ENCODE measurements around the gene TLNRD1. TPM values are rescaled to one million over a fixed set of nuclear protein-coding genes. Genes with fewer than 3 reads are reported as not detected.

TLNRD1 gene
- total and polyA plus RNA-seq, 7 donors, result 0.65 to 5.1 (median 2.6) TPM

DNA sequence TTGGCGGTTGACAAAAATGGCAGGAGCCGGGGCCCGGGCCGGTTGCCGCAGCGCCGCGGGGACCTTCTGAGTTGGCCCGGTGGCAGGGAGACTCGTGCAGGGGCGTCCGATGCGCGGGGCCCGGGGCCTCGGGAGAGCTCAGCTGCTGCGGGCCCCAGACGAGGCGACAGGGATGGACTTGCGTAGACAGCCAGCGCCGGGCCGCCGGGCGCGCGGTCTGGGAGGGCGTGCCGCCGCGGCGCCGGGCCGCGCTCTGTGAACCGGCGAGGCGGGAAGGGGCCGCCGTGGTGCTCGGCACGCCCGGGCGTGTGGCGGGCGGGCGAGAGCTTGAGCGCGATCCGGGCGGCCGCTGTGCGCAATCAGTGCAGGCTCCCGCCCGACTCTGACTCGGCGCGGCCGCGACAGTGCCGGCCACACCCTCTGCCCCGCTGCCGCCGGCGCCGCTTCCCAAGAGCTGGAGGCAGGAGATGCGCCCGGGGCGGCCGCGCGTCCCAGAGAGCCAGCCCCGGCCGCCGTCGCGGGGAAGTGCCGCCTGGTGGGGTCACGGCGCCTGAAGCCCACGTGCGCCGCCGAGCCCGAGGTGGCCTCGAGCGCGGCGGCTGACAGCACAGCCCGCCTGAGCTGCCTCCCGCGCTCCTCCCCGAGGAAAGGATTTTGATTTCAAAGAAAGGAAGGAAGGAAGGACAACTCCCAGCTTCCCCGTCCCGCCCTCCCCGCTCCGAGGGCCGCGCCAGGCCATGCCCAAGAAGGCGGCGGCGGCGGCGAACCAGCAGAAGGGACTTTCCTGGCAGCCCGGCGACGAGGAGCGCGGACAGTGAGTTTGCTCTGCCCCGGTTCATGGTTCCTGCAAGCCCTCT is 657 bp downstream of the TLNRD1 start:
- Histone ChIP-seq H3K4me1 (peaks cover 3% of the 10 kb centered on the region), H3K4me3 (peak overlapping the region; percentile 84), H3K36me3 (ENCODE audit: insufficient read depth in 1 of 2, low read depth in 1 of 2) (no peaks in the 10 kb centered on the region), H3K27ac (peak overlapping the region; percentile 80), H3K27me3 (ENCODE audit: insufficient read depth in 3 of 3, low read length in 2 of 3) (peaks cover 0 to 55% (median 13%) of the 10 kb centered on the region in 3 donors), H3K9me3 (no peaks in the 10 kb centered on the region)
- intact Hi-C loops (cut with DNase I), result loop anchor here in 1 of 2 donors (5.0 kb wide), 1 partner anchor 106 kb away; no protein-coding TSS in a partner anchor
- ATAC-seq (peak; percentile 50 to 72 (median 66)), DNase-seq (peak; percentile 62 to 75)
- TF ChIP-seq, protein P1, sequence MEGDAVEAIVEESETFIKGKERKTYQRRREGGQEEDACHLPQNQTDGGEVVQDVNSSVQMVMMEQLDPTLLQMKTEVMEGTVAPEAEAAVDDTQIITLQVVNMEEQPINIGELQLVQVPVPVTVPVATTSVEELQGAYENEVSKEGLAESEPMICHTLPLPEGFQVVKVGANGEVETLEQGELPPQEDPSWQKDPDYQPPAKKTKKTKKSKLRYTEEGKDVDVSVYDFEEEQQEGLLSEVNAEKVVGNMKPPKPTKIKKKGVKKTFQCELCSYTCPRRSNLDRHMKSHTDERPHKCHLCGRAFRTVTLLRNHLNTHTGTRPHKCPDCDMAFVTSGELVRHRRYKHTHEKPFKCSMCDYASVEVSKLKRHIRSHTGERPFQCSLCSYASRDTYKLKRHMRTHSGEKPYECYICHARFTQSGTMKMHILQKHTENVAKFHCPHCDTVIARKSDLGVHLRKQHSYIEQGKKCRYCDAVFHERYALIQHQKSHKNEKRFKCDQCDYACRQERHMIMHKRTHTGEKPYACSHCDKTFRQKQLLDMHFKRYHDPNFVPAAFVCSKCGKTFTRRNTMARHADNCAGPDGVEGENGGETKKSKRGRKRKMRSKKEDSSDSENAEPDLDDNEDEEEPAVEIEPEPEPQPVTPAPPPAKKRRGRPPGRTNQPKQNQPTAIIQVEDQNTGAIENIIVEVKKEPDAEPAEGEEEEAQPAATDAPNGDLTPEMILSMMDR (IDR thresholded peaks at IDR 0.05), result no peak
- 0% methylated on average over 53 to 110 of the region's 110 CpGs for WGBS, 3 donors

DNA sequence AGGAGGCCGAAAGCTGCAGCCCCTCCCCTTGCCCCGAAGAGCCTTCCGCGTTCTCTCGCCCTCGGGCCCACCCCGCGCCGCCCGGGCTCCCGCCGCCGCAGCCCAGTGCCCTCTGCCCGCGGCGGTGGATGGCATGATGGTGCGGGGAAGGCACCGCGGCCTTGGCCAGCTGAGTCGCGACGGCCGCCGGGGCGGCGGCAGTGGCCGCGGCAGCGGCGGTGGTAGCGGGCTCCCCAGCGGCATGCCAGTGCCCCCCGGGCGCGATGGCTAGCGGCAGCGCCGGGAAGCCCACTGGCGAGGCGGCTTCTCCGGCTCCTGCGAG is 1.2 kb downstream of the TLNRD1 start:
- TF ChIP-seq, protein P1 (IDR thresholded peaks at IDR 0.05), result no peak
- WGBS, 3 donors, result 1 to 3% (median 2%) methylated on average over 29 to 42 of the region's 42 CpGs
- Histone ChIP-seq H3K9me3 (no peaks in the 10 kb centered on the region), H3K27ac (peak overlapping the region; percentile 80), H3K27me3 (ENCODE audit: insufficient read depth in 3 of 3, low read length in 2 of 3) (peaks cover 0 to 55% (median 13%) of the 10 kb centered on the region in 3 donors), H3K4me3 (peak overlapping the region; percentile 84), H3K4me1 (peaks cover 3% of the 10 kb centered on the region), H3K36me3 (ENCODE audit: insufficient read depth in 1 of 2, low read depth in 1 of 2) (no peaks in the 10 kb centered on the region)
- peak in 1 of 4 donors; percentile 17 for ATAC-seq
- intact Hi-C loops (cut with DNase I), result loop anchor here in 1 of 2 donors (5.0 kb wide), 1 partner anchor 105 kb away; no protein-coding TSS in a partner anchor
- DNase-seq, result no peak

DNA sequence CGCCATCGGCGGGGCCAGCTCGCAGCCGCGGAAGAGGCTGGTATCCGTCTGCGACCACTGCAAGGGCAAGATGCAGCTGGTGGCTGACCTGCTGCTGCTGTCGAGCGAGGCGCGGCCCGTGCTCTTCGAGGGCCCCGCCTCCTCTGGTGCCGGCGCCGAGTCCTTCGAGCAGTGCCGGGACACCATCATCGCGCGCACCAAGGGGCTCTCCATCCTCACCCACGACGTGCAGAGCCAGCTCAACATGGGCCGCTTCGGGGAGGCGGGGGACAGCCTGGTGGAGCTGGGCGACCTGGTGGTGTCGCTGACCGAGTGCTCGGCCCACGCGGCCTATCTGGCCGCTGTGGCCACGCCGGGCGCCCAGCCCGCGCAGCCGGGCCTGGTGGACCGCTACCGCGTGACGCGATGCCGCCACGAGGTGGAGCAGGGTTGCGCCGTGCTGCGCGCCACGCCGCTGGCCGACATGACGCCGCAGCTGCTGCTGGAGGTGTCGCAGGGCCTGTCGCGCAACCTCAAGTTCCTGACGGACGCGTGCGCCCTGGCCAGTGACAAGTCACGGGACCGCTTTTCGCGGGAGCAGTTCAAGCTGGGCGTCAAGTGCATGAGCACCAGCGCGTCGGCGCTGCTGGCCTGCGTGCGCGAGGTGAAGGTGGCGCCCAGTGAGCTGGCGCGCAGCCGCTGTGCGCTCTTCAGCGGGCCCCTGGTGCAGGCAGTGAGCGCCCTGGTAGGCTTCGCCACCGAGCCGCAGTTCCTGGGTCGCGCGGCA is 1.8 kb downstream of the TLNRD1 start:
- intact Hi-C loops (cut with DNase I), result loop anchor here in 1 of 2 donors (5.0 kb wide), 1 partner anchor 105 kb away; no protein-coding TSS in a partner anchor
- WGBS, 3 donors, result 59 to 62% (median 62%) methylated on average over 79 to 89 of the region's 89 CpGs
- H3K36me3 ChIP-seq (ENCODE audit: insufficient read depth in 1 of 2, low read depth in 1 of 2), result no peaks in the 10 kb centered on the region
- peak; percentile 29 to 59 for DNase-seq
- H3K27ac ChIP-seq, result peak overlapping the region; percentile 80
- H3K4me1 ChIP-seq, result peaks cover 3% of the 10 kb centered on the region
- ATAC-seq, result no peak
- peaks cover 0 to 55% (median 13%) of the 10 kb centered on the region in 3 donors for H3K27me3 ChIP-seq (ENCODE audit: insufficient read depth in 3 of 3, low read length in 2 of 3)
- H3K9me3 ChIP-seq, result no peaks in the 10 kb centered on the region
- TF ChIP-seq, protein P1 (IDR thresholded peaks at IDR 0.05), result no peak
- H3K4me3 ChIP-seq, result peak overlapping the region; percentile 84

DNA sequence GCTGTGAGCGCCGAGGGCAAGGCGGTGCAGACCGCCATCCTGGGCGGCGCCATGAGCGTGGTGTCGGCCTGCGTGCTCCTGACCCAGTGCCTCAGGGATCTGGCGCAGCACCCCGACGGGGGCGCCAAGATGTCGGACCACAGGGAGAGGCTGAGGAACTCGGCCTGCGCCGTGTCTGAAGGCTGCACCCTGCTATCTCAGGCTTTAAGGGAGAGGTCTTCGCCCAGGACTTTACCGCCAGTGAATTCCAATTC is 2.3 kb downstream of the TLNRD1 start:
- Histone ChIP-seq H3K9me3 (no peaks in the 10 kb centered on the region), H3K27me3 (ENCODE audit: insufficient read depth in 3 of 3, low read length in 2 of 3) (peaks cover 0 to 55% (median 13%) of the 10 kb centered on the region in 3 donors), H3K27ac (no peak overlapping the region), H3K4me1 (peaks cover 3% of the 10 kb centered on the region), H3K4me3 (peak overlapping the region; percentile 84), H3K36me3 (ENCODE audit: insufficient read depth in 1 of 2, low read depth in 1 of 2) (no peaks in the 10 kb centered on the region)
- no peak for ATAC-seq
- 85 to 90% (median 90%) methylated on average over 18 to 19 of the region's 19 CpGs for WGBS, 3 donors
- DNase-seq, result peak in 1 of 2 donors; percentile 23
- intact Hi-C loops (cut with DNase I), result loop anchor here in 1 of 2 donors (5.0 kb wide), 1 partner anchor 104 kb away; no protein-coding TSS in a partner anchor
- TF ChIP-seq, protein P1 (IDR thresholded peaks at IDR 0.05), result no peak
